Vagina (tissue), 2 donors: ENCODE data around the gene PAQR4.

Source experiments
- CTCF ChIP-seq, 3 experiments: fragments of 450-650 bp in 2 of 3; fragments of 200-600 bp in 1 of 3; sonication (generic) in 1 of 3; IDR thresholded peaks; one replicate each; pipeline ENCODE4 v1.5.1; 2017 to 2019; ENCODE audit warnings: antibody characterized with exemption in 3 of 3, mild to moderate bottlenecking in 2 of 3, moderate library complexity in 2 of 3
- POLR2A ChIP-seq, 2 donors: fragments of 450-650 bp; IDR thresholded peaks; one replicate each; pipeline ENCODE4 v1.6.1; 2017; ENCODE audit warnings: antibody characterized with exemption in 2 of 2, mild to moderate bottlenecking in 2 of 2, moderate library complexity in 2 of 2

- TF ChIP-seq CTCF (IDR thresholded peaks at IDR 0.05) (no peak), POLR2A (IDR thresholded peaks at IDR 0.05) (no peak)
These were observed 34.7 kb upstream of the PAQR4 start for GRCh38 chr16:2934450-2934849.
